Renal cortical epithelial cell (primary cell): ENCODE measurements around the gene WDR74. TPM values are rescaled to one million over a fixed set of nuclear protein-coding genes. Genes with fewer than 3 reads are reported as not detected.
"Not testable (repeated sequence)": the region's sequence is repeated elsewhere in the genome, so short reads cannot be mapped to it uniquely, and the experiment has no call there.

Source experiments
- DNase-seq: peaks from one replicate; pipeline ENCODE4 v3.0.0-alpha.2; 2011; ENCODE audit warnings: low read depth
- total RNA-seq: library from RNA; depleted of rRNA; stranded (reverse); fragments of >200 nt; gene quantifications from 2 replicates; pipeline ENCODE4 v1.2.3, GENCODE V29; 2014

The WDR74 gene
- total RNA-seq, 1 donor from 2014 or later, result 42.8 TPM

- DNase-seq, result peak; percentile 100
These were observed 2.2 kb upstream of the WDR74 start for GRCh38 chr11:62841361-62842170.

- peak; percentile 78 for DNase-seq
These were observed 1.5 kb upstream of the WDR74 start for GRCh38 chr11:62840721-62841360.

- DNase-seq, result no peak
These were observed 4.1 kb downstream of the WDR74 start for GRCh38 chr11:62835336-62835735.

GRCh38 chr11:62832336-62833234, 6.8 kb downstream of the WDR74 start, which contains the start of gene TEX54:
TSS of gene TEX54 (minus strand) at chr11:62832841.
- peak; percentile 18 for DNase-seq

DNA sequence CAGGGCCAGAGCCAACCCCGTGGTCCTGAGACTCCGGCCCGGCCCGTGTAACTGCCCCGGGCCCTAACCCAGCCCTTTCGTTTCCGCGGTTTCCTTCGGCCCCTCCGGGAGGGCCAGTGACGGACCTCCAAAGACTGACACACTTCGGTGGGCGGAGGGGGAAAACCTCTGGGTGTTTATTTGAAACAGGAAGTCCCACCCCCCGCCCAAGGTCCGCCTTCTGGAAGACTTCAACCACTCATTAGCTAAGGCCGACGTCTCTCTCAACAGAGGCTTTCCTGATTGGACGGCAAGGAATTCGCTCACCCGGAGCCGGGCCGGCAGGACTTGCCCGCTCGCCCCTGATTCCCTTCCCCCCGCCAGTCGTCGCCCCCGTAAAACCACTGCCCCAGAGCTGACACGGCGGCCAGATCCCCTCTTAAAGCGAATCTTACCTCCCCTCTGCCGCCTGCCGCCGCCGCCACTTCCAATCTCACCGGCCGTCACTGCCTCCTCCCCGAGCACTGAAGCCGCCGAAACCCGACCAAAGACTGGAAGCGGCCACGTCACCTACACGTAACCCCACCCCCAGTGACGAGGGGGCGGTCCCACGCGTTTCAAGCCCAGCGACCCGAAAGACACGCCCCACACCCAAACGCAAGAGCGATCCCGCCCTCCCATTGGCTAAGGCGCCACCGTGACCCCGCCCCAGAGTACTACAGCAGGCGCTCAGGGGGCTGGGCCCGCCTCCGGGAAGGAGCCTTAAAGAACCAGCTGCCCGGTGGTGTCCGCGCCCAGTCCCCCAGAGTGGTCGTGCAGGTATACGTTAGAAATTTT, 7.7 kb downstream of the WDR74 start, which contains the start of gene STX5:
TSS of gene STX5 (minus strand) at position 532 of the 816 bp plus-strand sequence. CDS start 808 bp downstream, outside the sequence.
- peak; percentile 97 for DNase-seq

DNA sequence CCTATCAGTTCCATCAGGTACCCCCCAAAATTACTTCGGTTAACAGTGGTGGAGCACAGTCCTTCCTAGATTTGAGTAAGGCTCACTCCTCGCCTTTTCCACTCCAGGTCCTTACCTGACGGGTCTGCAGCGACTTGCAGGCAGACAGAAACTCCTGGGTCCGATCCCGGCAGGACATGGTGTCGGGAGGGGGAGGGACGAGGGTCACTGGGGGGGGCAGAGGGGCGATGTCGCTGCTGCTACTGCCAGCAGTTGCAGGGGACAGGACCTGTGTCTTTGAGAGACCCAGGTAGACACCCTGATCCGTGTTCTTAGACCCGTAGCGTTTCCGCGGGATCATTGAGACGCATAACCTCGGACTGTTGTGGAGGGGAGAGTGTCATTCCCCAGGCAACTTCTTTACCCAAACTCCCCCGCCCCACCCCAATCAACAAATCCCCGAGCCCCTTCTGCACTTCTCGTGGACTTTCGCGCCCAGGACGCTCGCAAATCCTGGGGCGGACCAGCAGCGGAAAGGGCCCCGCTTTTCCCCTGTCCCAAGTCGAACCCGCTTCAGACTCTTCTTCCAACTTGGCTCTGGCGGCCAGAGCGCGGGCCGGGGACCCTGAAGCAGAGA, 8.4 kb downstream of the WDR74 start:
- DNase-seq, result no peak

GRCh38 chr11:62828130-62828529, 11.3 kb downstream of the WDR74 start:
- DNase-seq, result not testable (repeated sequence)

GRCh38 chr11:62823677-62824076, 15.7 kb downstream of the WDR74 start:
- no peak for DNase-seq

DNA sequence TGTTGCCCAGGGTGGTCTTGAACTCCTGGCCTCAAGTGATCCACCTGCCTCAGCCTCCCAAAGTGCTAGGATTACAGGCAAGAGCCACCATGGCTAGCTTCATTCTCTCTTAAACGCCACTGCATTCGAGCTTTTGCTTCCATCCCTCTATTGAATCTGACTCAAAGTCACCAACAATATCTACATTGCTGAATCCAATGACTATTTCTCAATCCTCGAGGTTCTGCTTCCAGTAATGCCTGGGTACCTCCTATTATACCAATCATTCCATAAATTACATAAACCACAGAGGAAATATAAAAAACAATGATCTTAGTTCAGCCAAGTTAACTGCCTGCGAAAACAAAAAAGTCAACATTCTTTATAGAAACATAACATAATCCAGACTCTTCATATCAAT, 22.3 kb downstream of the WDR74 start:
- DNase-seq, result no peak

DNA sequence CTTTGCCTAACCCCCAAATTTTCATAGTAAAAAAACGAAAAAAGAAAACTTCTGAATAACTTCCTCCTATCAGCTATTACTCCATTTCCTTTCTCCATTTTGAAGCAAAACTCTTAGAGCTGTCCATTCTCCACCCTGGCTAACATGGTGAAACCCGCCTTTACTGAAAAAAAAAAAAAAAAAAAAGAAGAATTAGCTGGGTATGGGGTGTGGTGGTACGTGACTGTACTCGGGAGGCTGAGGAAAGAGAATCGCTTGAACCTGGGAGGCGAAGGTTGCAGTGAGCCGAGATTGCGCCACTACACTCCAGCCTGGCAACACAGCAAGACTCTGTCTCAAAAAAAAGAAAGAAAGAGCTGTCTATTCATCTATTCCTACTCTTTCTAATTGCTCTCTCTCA, 22.8 kb downstream of the WDR74 start:
- DNase-seq, result no peak

DNA sequence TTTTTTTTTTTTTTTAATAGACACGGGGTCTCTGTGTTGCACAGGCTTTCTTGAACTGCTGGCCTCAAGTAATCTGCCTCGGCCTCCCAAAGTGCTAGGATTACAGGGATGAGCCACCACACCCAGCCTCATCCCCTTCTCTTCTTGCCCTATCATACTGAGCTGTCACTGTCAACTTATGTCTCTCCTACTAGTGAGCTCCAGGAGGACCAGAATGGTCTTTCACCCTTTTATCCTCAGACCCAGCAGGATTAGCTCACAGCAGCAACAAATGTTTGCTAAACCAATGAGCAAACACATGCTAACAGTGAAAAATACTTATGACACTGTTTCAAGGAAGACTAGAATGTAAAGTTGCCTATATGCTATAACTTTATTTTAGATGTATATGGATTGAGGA, 27.7 kb downstream of the WDR74 start:
- no peak for DNase-seq

- no peak for DNase-seq
These were observed 28.6 kb downstream of the WDR74 start for GRCh38 chr11:62810748-62811147.

DNA sequence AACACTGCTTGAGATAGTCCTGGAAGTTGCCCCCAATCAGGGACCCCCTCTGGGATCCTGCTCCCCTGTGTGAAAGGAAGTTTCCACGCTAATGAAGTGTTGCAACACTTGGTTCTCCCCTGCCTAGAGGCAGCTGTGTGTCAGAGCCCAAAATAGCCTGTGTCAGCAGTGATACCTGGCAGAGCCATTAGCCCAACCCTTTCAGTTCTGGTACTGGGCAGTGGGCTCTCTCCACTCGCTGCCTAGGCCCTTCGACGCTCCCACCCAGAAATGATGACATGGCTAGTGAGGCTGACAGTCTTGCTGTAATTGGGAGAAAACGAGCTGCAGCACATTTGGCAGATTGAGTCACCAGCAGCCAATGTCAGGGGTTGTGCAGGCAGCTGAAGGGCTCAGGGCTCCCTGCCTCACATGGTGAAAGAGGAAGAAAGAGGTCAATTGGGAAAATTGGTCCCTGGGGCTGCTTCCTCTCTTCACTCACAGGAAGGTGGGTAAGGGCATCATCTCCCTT, 32.7 kb downstream of the WDR74 start:
- DNase-seq, result peak; percentile 41

DNA sequence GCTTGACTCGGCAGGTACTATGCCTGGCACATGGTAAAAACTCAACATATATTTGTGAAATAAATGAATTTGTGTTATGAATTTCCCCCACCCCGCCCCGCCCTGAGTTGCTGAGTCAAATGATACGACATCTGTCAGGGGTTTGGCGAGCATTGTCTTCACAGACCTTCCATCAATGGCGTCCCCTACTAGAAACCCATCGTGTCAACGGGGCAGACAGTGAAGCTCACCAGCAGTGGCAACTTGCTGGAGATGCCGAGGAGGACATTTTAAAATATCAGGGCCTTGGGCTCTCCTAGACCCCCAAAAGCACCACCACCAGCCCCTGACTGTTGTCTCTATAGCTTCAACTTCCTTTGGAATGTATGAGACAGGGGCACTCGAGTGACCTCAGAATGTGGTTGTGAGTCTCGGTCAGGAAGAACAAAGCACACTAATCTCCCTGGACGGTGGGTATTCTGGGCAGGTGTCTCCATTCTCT, 33.4 kb downstream of the WDR74 start:
- peak; percentile 28 for DNase-seq

DNA sequence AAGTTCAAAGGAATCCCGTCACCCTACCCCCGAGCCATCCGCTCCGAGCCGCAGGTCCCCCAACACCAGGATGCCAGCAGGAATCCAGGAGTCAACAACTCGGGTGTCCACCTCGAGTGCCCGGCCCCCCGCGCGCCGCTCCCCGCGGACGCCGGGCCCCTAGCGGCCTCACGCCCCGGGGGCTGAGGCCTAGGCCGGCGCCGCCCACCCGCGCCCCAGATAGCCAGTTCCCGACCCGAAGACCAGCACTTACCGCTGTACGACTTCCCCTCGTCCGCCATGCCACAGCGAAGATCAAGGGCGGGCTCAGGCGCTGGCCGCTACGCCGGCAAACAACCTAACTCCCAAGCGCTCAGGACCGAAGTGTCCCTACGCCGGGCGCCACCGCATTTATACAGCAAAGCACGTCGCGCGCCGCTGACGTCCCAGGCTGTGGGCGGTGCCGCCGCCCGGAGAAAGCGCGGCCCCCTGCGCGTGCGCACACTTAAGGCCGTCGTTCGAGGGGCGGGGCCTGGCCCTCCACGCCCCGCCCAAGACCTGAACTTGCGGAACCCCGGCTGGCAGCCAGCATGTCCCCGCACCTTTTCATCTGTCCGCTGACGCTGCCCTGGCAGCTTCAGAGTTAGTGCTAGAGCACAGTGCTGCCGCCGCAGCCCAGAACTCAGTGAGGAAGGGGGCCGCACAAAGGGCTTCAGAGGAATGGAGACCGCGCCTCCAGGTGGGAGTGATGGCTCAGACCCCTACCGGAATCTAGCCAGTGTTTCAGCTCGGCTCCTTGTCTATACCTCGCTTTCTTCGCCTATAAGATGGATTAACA, 34.1 kb downstream of the WDR74 start, which contains the start of gene NXF1:
TSS of gene NXF1 (minus strand) at position 365 of the 817 bp plus-strand sequence. CDS start at position 281, 84 bp downstream.
- peak; percentile 79 for DNase-seq

GRCh38 chr11:62804310-62805075, 34.9 kb downstream of the WDR74 start:
- peak; percentile 53 for DNase-seq

DNA sequence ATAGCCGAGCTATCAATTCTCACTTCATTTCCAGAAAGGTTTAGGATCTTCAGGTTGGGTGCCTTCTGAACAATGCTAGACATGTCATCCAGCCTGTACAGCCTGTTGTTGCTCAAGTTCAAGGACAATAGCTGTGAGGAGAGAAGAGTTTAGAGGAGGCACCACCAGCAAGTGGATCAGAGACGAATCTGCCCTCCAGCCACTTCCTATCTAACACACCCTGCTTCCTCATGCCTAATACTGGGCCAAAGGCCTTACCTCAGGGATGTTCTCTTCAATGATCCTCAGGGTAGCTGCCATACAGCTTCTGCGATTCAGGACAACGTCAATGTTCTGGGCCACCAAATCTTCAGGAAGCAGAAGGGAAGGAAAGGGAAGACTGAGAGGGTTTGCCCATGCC, 38.3 kb downstream of the WDR74 start:
- no peak for DNase-seq

GRCh38 chr11:62799486-62799885, 39.9 kb downstream of the WDR74 start:
- DNase-seq, result no peak

DNA sequence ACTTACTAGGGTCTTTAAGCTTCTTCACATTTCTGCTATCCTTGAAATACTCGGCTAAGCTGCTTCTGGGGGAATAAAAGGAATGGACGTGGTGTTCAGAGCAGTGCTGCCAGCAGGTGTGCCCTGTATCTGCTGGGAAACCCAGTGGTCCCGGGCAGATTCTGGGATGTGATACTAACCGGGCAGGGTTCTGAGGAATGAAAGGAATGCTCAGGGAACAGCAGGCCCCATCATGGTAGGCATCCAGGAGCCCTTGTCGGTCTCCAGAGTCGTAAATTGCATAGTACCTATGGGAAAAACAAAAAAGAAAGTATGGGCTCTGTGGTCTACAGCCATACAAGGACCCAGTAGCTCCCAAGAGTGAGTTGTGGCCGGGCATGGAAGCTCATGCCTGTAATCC, 43.1 kb downstream of the WDR74 start:
- DNase-seq, result no peak
